Urinary bladder (tissue), 4 donors: ENCODE results near the gene MC1R. TPM values are rescaled to one million over a fixed set of nuclear protein-coding genes. Genes with fewer than 3 reads are reported as not detected.
A peak's percentile ranks its signal among the peaks of the same experiment; 100 is the strongest.
"Not testable (repeated sequence)": the region's sequence is repeated elsewhere in the genome, so short reads cannot be mapped to it uniquely, and the experiment has no call there.

Experiments
- DNase-seq: peaks from one replicate; pipeline ENCODE4 v3.0.0-alpha.2; 2015; ENCODE audit errors: extremely low spot score
- H3K27ac ChIP-seq: one replicate; pipeline ENCODE4 v1.5.1; 2013; ENCODE audit warnings: low read depth, mild to moderate bottlenecking, moderate library complexity
- H3K36me3 ChIP-seq: one replicate; pipeline ENCODE4 v1.6.1; 2013; ENCODE audit warnings: mild to moderate bottlenecking, moderate library complexity; ENCODE audit not compliant: insufficient read depth
- H3K4me1 ChIP-seq: one replicate; pipeline ENCODE4 v1.6.1; 2013; ENCODE audit warnings: mild to moderate bottlenecking, moderate library complexity; ENCODE audit not compliant: insufficient read depth
- H3K4me3 ChIP-seq: one replicate; pipeline ENCODE4 v1.5.1; 2013; ENCODE audit warnings: low read depth, low read length
- WGBS: extraction: QIAGEN DNeasy Blood & Tissue Kit; methylation state at CpG from one replicate; pipeline ENCODE4 v1.1.7; 2013; 5-methylcytosine and 5-hydroxymethylcytosine counted together
- polyA plus RNA-seq: library from polyadenylated mRNA; stranded (reverse); fragments of 200-250 nt; gene quantifications from one replicate; pipeline ENCODE4 v1.2.3, GENCODE V29; 2013
- total RNA-seq: library from RNA; depleted of rRNA; stranded (reverse); fragments of >200 nt; gene quantifications from one replicate; pipeline ENCODE4 v1.2.3, GENCODE V29; 2014
- donor health status: healthy with polysubstance abuse.
- donor health status: healthy.

Gene MC1R
- total and polyA plus RNA-seq, 2 donors: 3.8 to 7.0 TPM

DNA sequence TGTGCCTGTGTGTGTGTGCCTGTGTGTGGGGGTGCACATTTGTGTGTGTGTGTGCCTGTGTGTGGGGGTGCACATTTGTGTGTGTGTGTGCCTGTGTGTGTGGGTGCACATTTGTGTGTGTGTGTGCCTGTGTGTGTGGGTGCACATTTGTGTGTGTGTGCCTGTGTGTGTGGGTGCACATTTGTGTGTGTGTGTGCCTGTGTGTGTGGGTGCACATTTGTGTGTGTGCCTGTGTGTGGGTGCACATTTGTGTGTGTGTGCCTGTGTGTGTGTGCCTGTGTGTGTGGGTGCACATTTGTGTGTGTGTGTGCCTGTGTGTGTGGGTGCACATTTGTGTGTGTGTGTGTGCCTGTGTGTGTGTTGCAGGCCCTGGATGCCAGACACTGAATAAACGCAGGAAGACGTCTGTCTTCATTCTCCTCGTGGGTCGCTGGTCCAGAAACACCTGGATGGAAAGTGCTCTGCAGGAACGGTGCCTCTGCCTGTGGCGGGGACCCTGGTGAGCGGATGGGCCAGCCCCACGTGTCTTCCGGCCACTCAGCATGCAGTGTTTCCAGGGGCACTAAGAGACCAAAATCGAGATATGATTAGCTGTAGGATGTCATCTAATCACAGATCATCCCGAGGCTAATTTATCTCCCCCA lies 3.9 kb upstream of the MC1R start:
- H3K4me3 ChIP-seq, H3K27ac ChIP-seq, H3K36me3 ChIP-seq, DNase-seq, H3K4me1 ChIP-seq: not testable (repeated sequence)
- 54% methylated on average over 11 of the region's 11 CpGs for WGBS

DNA sequence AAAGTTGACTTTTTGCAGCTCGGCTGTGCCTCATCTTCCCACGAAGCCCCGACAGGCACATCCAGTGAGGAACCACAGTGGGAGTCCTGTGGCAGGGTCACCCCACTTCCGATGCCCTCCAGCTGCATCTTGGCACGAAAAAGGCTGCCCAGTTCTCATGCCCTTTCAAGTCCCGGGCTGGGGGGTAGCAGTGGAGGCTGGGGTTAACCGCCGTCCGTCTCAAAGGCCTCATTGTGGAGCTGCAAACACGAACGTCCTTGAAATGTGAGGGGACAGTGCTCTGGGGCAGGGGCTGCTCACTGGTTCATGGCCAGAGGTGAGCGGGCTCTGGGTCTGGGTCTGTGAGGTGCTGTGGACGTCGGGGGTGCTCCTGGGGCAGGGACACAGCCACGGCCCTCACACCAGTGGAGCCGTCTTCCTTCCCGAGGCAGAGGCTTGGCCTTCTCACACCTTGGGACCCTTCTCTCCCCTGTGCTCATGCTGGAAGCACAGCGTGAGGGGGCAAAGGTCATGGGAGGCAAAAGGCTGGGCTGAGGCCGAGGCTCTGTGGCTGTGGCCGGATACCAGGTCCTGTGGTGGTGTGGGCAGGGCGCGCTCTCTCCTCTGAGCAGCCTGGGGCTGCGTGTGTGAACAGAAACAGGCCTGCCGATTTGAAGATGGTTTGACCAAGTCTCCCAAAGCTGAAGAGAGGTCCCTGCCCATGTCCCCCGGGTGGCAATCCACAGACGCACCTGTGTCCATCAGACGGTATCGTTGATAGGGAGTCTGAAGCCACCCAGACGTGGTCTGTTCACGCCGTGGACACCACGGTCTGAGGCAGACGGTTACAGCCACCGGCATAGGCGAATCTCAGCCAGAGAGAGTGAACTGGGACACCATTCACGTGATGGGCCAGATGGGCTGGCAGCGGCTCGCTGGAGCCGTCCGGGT lies 3.1 kb upstream of the MC1R start:
- H3K4me1 ChIP-seq: no peaks in the 10 kb centered on the region
- no peak overlapping the region for H3K27ac ChIP-seq
- H3K4me3 ChIP-seq: no peak overlapping the region
- no peaks in the 10 kb centered on the region for H3K36me3 ChIP-seq
- DNase-seq: no peak
- 77% methylated on average over 40 of the region's 40 CpGs for WGBS

- under 1% methylated on average over 39 of the region's 39 CpGs for WGBS
- Histone ChIP-seq H3K4me3 (peak overlapping the region; percentile 6), H3K4me1 (no peaks in the 10 kb centered on the region), H3K36me3 (no peaks in the 10 kb centered on the region), H3K27ac (no peak overlapping the region)
- no peak for DNase-seq
Measured at GRCh38 chr16:89917773-89918452, 749 bp upstream of the MC1R start.

DNA sequence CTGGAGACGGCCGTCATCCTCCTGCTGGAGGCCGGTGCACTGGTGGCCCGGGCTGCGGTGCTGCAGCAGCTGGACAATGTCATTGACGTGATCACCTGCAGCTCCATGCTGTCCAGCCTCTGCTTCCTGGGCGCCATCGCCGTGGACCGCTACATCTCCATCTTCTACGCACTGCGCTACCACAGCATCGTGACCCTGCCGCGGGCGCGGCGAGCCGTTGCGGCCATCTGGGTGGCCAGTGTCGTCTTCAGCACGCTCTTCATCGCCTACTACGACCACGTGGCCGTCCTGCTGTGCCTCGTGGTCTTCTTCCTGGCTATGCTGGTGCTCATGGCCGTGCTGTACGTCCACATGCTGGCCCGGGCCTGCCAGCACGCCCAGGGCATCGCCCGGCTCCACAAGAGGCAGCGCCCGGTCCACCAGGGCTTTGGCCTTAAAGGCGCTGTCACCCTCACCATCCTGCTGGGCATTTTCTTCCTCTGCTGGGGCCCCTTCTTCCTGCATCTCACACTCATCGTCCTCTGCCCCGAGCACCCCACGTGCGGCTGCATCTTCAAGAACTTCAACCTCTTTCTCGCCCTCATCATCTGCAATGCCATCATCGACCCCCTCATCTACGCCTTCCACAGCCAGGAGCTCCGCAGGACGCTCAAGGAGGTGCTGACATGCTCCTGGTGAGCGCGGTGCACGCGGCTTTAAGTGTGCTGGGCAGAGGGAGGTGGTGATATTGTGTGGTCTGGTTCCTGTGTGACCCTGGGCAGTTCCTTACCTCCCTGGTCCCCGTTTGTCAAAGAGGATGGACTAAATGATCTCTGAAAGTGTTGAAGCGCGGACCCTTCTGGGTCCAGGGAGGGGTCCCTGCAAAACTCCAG lies 1.1 kb downstream of the MC1R start:
- Histone ChIP-seq H3K4me1 (no peaks in the 10 kb centered on the region), H3K4me3 (no peak overlapping the region)

GRCh38 chr16:89920723-89921122 lies 2.1 kb downstream of the MC1R start:
- H3K4me1 ChIP-seq: no peaks in the 10 kb centered on the region
- DNase-seq: no peak
- H3K4me3 ChIP-seq: no peak overlapping the region
- H3K27ac ChIP-seq: no peak overlapping the region
- no peaks in the 10 kb centered on the region for H3K36me3 ChIP-seq
- WGBS: 45% methylated on average over 6 of the region's 6 CpGs

More for the DNA sequence above, 1.1 kb downstream of the MC1R start:
- Histone ChIP-seq H3K36me3 (no peaks in the 10 kb centered on the region), H3K27ac (no peak overlapping the region)
- DNase-seq: no peak
- WGBS: 90% methylated on average over 52 of the region's 52 CpGs

DNA sequence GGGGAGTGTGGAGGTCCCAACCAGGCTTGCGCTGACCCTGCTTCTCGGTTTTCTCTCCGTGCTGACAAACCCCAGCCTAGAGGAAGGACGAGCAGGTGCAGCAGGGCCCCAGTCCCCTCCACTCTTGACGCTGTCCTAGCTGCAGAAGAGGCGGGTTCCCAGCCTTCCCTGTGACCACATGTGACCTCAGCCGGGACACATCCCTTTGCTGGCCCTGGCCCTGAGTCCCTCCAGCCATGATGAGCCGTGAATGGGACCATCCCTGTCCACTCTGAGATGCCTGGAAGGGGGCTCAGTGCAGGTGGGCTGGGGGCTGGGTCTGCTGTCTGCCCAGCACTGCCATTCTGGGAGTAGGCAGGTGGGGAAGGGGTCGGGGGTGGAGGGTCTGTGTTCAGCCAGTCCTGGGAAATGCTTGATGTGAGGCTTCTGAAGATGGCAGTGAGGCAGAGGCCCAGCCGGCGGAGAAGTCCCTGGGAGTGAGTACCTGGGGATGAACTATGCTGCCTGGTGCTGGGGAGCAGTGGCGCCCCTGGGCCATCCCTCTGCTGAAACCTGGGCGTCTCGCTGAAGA lies 2.6 kb downstream of the MC1R start:
- Histone ChIP-seq H3K4me3 (no peak overlapping the region), H3K27ac (no peak overlapping the region), H3K36me3 (no peaks in the 10 kb centered on the region), H3K4me1 (no peaks in the 10 kb centered on the region)
- 43% methylated on average over 14 of the region's 14 CpGs for WGBS
- DNase-seq: no peak

- Histone ChIP-seq H3K36me3 (no peaks in the 10 kb centered on the region), H3K4me3 (peak overlapping the region; percentile 53), H3K4me1 (no peaks in the 10 kb centered on the region), H3K27ac (peak overlapping the region; percentile 82)
- 4% methylated on average over 22 of the region's 22 CpGs for WGBS
- DNase-seq: no peak
Measured at GRCh38 chr16:89921702-89922476, 3.2 kb downstream of the MC1R start.

DNA sequence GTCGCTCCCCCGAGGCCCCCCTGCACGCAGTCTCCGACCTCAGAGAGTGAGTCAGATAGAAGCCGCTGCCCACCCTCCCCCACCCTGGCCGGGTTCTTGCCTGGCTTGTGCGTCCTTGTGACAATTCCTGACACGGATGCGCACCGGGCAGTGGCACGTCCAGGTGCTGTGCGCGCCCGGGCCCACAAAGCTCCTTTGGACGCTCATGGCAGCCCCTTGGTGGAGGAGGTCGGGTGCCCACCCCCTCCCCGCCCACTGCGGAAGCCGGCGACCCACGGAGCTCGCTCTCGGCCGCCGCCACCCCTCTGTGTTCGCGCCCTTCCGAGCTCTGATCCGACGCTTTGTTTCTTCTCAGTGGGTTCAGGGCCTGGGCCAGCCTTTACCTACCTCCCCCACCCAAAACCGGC lies 3.8 kb downstream of the MC1R start:
- no peaks in the 10 kb centered on the region for H3K36me3 ChIP-seq
- no peaks in the 10 kb centered on the region for H3K4me1 ChIP-seq
- WGBS: under 1% methylated on average over 31 of the region's 31 CpGs
- peak overlapping the region; percentile 53 for H3K4me3 ChIP-seq
- DNase-seq: no peak
- peak overlapping the region; percentile 82 for H3K27ac ChIP-seq

DNA sequence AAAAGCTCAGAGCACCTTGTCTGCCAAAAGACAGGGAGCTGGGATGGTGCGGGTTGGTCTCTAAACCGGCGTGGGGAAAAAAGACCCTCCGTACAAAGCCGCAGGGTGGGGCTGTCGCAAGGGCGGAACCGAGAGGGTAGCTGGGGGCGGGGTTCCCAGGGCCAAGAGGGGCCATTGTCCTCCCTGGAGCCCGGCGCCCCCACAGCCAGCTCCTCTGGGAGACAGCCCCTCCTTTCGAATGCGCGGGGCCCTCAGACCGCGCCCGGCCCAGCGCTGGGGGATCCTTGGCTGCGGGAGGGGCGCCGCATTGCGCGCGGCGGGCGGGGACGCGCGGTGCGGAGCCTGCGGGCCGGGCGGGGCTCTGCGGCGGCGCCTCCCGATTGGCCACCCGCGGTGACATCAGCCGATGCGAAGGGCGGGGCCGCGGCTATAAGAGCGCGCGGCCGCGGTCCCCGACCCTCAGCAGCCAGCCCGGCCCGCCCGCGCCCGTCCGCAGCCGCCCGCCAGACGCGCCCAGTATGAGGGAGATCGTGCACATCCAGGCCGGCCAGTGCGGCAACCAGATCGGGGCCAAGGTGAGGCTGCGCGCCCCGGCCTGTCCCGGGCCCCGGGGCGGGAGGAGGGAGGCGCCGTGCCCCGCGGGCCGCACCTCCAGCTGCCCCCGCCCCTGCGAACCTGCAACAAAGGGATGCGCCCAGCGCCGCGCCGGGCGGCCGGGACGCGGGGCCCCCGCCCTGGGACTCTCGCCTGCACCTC lies 4.4 kb downstream of the MC1R start, which contains the start of gene TUBB3:
TSS of gene TUBB3 (plus strand) at position 459 of the 756 bp plus-strand sequence. CDS start at position 519, 60 bp downstream.
- Histone ChIP-seq H3K4me3 (peak within 1 kb of the TSS; percentile 53), H3K4me1 (no peaks in the 10 kb centered on the region), H3K27ac (peak within 1 kb of the TSS; percentile 82), H3K36me3 (no peaks in the 10 kb centered on the region)
- no peak for DNase-seq
- under 1% methylated on average over 88 of the region's 88 CpGs for WGBS

DNA sequence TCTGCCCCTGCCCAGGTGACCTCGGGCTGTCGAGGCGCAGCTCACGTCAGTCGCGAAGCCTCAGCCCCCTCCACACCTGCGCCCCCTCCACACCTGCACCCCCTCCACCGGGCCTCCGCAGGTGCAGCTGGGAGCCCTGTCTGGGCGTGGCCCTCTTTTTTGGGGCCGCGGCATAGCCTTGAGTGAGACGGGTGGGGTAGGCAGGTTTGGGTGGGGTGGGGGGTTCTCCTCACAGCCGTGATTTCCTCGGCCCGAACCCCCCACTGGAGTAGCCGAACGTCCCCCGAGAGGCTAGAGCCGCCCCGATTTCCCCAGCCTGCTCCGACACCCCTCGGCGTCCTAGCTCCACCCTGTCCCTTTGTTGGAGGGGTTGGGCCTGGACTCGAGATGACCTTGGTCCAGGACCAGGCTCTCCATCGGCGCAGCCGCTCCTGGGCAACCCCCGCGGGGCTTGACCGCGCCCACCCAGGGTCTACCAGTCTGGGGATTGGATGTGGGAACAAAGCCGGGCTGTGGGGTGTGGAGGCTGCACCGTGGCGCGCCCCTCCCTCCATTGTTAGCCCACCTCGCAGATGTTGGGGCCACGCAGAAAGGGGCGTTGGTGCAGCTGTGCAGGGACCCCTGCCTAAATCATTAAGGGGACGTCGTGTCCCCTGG lies 5.1 kb downstream of the MC1R start:
- Histone ChIP-seq H3K4me3 (peak overlapping the region; percentile 53), H3K27ac (no peak overlapping the region), H3K4me1 (no peaks in the 10 kb centered on the region), H3K36me3 (no peaks in the 10 kb centered on the region)
- 2% methylated on average over 41 of the region's 41 CpGs for WGBS
- DNase-seq: no peak

DNA sequence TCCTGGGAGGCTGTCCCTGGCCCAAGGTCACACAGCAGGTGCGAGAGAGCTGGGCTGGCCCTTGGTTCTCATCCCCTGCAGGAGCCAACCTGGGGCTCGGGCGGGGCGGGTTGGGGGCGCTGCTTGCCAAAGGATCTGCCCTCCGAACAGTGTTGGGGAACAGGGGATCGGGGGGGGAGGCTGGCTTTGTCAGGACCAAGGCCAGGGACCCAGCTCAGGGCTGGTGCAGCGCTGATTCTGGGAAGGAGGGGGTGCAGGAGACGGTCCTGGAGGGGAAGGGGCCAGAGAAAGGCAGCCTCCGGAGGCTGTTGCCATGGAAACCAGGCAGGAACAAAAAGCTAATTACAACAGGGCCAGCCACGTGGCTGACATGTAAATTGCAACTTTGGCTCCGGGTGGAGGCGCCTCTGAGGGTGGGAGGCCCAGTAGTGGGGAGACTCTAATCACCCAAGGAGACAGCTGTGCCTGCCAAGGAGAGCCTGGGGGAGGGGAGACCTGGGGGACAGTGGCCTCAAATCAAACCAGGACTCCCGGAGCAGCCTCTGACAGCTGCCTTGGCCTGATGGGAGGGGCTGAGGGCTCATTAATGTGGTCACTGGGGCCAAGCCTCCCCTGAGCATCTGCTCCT lies 5.7 kb downstream of the MC1R start:
- Histone ChIP-seq H3K27ac (no peak overlapping the region), H3K36me3 (no peaks in the 10 kb centered on the region), H3K4me1 (no peaks in the 10 kb centered on the region), H3K4me3 (no peak overlapping the region)
- no peak for DNase-seq
- WGBS: 6% methylated on average over 14 of the region's 14 CpGs
